ENCODE data around the gene HIVEP2.
A peak's percentile ranks its signal among the peaks of the same experiment; 100 is the strongest.

HIVEP2 gene

DNA sequence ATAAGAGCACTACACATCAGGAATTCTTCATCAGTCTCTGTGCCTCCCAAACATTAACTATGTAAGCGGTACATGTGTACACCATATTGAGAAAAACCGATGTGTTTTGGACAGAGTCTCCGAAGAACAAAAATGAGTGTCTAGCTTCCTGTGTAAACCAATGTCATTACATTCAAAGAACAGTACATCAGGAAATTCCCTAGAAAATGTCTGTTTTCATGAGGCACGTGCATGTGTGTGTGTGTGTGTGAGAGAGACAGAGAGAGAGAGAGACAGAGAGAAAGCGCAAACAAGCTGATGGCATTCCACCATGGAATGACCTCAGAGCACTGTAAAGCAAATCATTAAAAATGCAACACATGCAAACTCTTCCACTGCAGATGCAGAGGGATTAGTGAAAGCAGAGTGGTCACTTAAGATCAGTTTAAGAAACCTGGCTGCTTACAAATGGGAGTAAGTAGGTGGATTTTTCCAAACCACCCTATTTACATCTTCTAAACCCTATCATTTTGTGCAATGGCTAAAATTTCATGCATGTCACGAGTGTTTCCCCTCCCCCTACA, 133.9 kb downstream of the HIVEP2 start:
- H3K27ac ChIP-seq = peak overlapping the region in 1 of 21 experiments; percentile 5
- no peak overlapping the region for H3K4me3 ChIP-seq

- Histone ChIP-seq H3K4me3 (no peak overlapping the region), H3K27ac (no peak overlapping the region)
These were observed 135.0 kb downstream of the HIVEP2 start for GRCh38 chr6:142809947-142810346.

- Histone ChIP-seq H3K4me3 (no peak overlapping the region), H3K27ac (no peak overlapping the region)
These were observed 136.4 kb downstream of the HIVEP2 start for GRCh38 chr6:142808405-142809061.

DNA sequence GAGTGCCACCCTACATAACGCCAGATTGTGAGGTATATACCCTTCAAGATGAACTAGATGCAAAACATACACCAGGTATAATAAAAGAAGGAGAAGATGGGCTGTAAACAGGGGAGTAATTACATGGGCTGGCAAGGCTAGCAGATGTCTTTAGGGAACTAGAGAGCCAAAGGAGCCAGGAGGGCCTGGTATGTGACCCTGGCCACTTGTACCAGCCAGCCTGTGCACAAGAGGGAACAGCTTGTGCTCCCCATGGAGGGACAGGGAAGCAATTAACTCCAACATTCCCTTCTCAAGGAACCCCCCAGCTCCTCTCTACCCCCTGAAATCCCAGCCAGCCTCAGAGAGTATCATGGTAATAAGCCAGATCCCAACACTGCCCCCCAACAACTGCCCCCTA, 139.9 kb downstream of the HIVEP2 start:
- no peak overlapping the region for H3K27ac ChIP-seq
- no peak overlapping the region for H3K4me3 ChIP-seq

DNA sequence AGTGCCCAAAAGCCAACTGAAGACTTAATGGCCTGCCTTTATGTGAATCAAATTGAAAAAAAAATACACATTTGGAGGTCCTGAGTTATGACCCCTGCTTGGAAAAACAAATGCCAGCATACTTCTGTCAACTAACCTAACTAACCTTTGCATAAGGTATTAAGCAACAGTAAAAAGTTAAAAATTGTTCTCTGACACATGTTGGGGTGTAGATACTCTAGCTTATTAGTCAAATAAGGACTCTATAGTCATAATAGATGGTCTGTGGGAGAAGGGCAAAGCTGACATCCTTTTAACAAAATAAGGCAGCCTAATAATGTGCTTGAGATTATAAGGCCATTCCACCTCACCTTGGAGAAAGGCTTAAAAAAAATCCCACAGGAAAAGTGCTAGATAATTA, 140.5 kb downstream of the HIVEP2 start:
- Histone ChIP-seq H3K4me3 (no peak overlapping the region), H3K27ac (no peak overlapping the region)

DNA sequence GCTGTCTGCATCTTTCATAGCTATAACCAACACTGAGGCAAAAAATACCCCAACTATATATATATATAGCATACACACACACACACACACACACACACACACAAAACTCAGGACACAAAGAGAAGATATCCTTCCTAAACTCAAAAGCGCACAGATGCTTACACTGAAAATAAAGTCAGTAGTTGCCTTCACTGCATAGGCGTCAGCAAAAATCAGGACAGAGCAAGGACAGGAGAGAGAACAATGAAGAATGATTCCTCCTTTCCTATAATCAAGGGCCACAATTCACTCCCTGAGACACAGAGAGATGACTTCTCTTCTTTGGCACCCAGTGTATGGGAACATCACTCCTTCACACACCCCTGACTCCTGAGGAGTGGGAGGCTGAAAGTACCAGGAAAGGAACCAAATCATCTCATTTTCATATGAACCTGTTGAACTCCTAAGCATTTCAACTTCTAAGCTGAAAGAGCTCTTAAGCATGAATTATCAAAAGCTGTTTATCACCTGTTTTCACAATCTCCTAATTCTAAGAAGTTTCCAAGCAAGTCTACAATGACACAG, 141.4 kb downstream of the HIVEP2 start:
- H3K27ac ChIP-seq = no peak overlapping the region

GRCh38 chr6:142803032-142803431, 141.9 kb downstream of the HIVEP2 start:
- no peak overlapping the region for H3K4me3 ChIP-seq
- H3K27ac ChIP-seq = no peak overlapping the region

More for the DNA sequence above, 141.4 kb downstream of the HIVEP2 start:
- H3K4me3 ChIP-seq = no peak overlapping the region

- Histone ChIP-seq H3K27ac (no peak overlapping the region), H3K4me3 (no peak overlapping the region)
These were observed 142.9 kb downstream of the HIVEP2 start for GRCh38 chr6:142802124-142802523.

GRCh38 chr6:142800240-142800639, 144.7 kb downstream of the HIVEP2 start:
- Histone ChIP-seq H3K27ac (no peak overlapping the region), H3K4me3 (no peak overlapping the region)

GRCh38 chr6:142799639-142800038, 145.3 kb downstream of the HIVEP2 start:
- Histone ChIP-seq H3K4me3 (no peak overlapping the region), H3K27ac (no peak overlapping the region)

DNA sequence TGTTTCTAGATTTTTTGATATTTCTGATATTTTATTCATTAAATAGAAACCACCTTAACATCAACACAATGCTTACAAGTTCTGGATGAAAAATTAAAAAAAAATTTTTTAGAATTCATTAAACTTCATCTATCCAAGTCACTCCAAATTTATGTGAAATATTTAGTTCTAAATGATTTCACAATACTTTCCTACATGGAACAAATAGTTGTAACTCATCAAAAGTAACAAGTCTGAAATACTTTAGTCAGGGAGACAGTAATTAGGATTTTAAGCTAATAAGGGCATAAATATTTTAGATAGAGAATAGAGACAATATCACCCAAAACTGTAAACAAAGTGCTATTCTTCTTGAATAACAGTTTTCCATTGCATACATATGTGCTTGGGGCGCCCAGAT, 147.8 kb downstream of the HIVEP2 start:
- Histone ChIP-seq H3K4me3 (no peak overlapping the region), H3K27ac (no peak overlapping the region)

DNA sequence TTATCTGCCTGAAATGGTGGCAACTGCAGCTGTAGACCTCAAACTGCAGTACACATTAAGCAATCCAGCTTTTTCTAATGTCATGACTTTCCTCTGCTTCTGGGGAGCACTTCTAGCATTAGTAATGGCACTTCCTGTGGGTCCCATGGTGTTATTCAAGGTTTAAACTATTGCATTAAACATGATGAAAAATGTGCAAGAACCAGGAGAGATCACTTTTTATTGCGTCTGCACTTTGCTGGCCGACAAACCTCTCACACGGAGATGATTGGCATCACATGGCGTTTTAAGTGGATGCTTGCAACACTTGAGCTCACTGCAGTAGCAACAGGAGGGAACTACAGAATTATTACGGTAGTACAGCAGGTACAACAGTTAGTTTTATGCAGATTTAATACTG, 148.4 kb downstream of the HIVEP2 start:
- no peak overlapping the region for H3K4me3 ChIP-seq
- H3K27ac ChIP-seq = no peak overlapping the region

GRCh38 chr6:142796024-142796423, 149.0 kb downstream of the HIVEP2 start:
- no peak overlapping the region for H3K4me3 ChIP-seq
- no peak overlapping the region for H3K27ac ChIP-seq

DNA sequence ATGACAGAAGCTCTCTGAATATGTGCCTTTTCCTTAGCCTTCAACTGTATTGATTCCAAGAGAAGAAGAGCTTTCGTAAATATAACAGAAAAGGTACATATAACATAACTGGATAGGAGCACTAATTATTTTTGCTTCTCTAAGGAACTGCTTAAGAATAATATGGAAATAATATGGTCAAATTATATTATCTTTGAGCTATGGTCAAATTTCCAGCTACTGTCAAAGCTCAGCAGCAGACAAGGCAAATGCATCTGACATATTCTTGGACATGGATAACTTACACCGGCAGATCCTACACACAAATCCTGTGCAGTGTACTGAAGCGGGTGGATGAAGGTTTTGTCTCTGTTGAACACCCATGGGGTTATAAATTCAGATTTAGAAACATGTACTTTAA, 150.6 kb downstream of the HIVEP2 start:
- Histone ChIP-seq H3K4me3 (no peak overlapping the region), H3K27ac (no peak overlapping the region)

- Histone ChIP-seq H3K27ac (no peak overlapping the region), H3K4me3 (no peak overlapping the region)
These were observed 154.7 kb downstream of the HIVEP2 start for GRCh38 chr6:142790257-142790656.

DNA sequence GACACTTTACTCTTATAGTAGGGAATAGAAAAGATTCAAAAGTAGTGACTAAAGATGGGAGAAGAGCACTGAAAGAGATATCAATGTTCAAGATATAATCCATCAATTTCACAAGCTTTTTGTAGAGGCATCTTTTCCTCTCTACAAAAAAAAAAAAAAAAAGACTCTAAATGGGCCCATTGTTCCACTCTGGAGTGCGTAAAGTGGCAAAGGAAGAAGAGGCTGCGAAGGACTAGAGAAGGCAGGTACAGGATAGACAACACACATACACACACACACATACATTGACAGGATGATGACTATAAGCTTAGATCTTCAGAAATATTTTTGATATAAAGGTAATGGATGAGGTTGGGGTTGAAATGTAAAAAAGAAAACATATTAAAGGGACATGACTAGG, 157.6 kb downstream of the HIVEP2 start:
- no peak overlapping the region for H3K4me3 ChIP-seq
- H3K27ac ChIP-seq = no peak overlapping the region

- no peak overlapping the region for H3K27ac ChIP-seq
- H3K4me3 ChIP-seq = no peak overlapping the region
These were observed 158.5 kb downstream of the HIVEP2 start for GRCh38 chr6:142786476-142786875.

DNA sequence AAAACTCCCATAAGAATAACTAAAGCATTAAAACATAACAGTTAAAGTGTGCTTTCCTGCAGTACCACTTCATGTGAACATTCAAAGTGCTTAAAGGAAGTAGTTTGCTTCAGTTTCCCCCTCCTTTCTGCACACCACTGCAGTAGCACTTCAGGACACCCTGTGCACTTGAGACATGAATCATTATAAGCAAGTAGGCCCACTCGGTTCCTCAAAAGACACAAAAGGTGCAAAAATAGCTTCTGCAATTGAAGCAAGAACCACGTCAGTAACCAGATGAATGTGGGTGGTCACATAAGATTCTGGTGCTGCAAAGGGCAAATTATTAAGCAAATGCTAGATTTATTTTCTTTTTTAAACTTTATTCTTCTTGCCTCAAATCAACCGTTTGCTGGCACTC, 160.6 kb downstream of the HIVEP2 start:
- no peak overlapping the region for H3K27ac ChIP-seq
- no peak overlapping the region for H3K4me3 ChIP-seq

DNA sequence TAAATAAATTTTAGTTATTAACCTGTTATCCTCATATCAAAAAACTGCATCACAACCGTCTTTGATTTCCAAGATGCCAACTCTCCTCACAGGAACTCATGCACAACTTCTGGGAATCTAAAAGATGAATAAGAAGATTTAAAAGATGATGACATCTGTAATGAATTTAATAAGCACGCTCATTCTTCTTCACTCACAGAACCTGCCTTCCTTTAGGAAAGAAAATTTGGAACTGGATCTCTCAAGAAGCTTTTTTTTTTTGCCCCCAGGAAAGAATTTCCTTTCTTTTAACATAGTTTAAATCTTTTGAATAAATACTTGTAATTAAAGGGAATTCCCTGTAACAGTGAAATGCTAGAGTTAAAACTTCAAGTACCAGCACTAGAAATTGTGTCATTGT, 161.5 kb downstream of the HIVEP2 start:
- peak overlapping the region in 1 of 21 experiments; percentile 43 for H3K27ac ChIP-seq
- no peak overlapping the region for H3K4me3 ChIP-seq

GRCh38 chr6:142781129-142781528, 163.8 kb downstream of the HIVEP2 start:
- no peak overlapping the region for H3K27ac ChIP-seq
- H3K4me3 ChIP-seq = no peak overlapping the region

GRCh38 chr6:142773859-142774648, 170.9 kb downstream of the HIVEP2 start:
- Histone ChIP-seq H3K4me3 (no peak overlapping the region), H3K27ac (no peak overlapping the region)

Data from skin epidermis (tissue), 12 donors.